Small intestine (tissue), 7 donors: ENCODE results near the gene C20orf202. TPM values are rescaled to one million over a fixed set of nuclear protein-coding genes. Genes with fewer than 3 reads are reported as not detected.

ENCODE experiments used
- DNase-seq, 2 donors: peaks; one replicate each; pipeline versions ENCODE4 v3.0.0 to v3.0.0-alpha.2; 2013
- FAIRE-seq: peaks from 2 replicates; lab custom pipeline; 2012; peaks lifted over from hg19 to GRCh38; lab: Jason Lieb, UNC
- H3K27ac ChIP-seq, 3 donors: one replicate each; pipeline ENCODE4 v1.5.1; 2013; ENCODE audit warnings: low read length in 2 of 3, mild to moderate bottlenecking in 2 of 3, control low read depth in 1 of 3, inconsistent platforms in 1 of 3, low read depth in 1 of 3, moderate library complexity in 1 of 3
- H3K27me3 ChIP-seq, 3 donors: one replicate each; pipeline ENCODE4 v1.6.1; 2013; ENCODE audit warnings: low read length in 3 of 3, inconsistent platforms in 1 of 3; ENCODE audit not compliant: control insufficient read depth in 3 of 3, insufficient read depth in 3 of 3
- H3K36me3 ChIP-seq, 3 donors: one replicate each; pipeline ENCODE4 v1.6.1; 2013; ENCODE audit warnings: low read length in 3 of 3, inconsistent platforms in 1 of 3, low read depth in 1 of 3, mild to moderate bottlenecking in 1 of 3, moderate library complexity in 1 of 3; ENCODE audit not compliant: control insufficient read depth in 3 of 3, insufficient read depth in 2 of 3
- H3K4me1 ChIP-seq, 3 donors: one replicate each; pipeline ENCODE4 v1.6.1; 2013; ENCODE audit warnings: low read length in 2 of 3, inconsistent platforms in 1 of 3, low read depth in 1 of 3, mild to moderate bottlenecking in 1 of 3, moderate library complexity in 1 of 3; ENCODE audit not compliant: control insufficient read depth in 3 of 3, insufficient read depth in 2 of 3
- H3K4me3 ChIP-seq, 3 donors: one replicate each; pipeline ENCODE4 v1.5.1; 2013; ENCODE audit warnings: low read length in 3 of 3, control low read depth in 1 of 3, inconsistent platforms in 1 of 3, low read depth in 1 of 3, mild to moderate bottlenecking in 1 of 3, moderate library complexity in 1 of 3
- H3K9me3 ChIP-seq, 2 donors: one replicate each; pipeline ENCODE4 v1.6.1; 2013; ENCODE audit warnings: low read depth in 1 of 2, low read length in 1 of 2; ENCODE audit not compliant: control insufficient read depth in 2 of 2, insufficient read depth in 1 of 2
- WGBS, 3 donors: extraction: QIAGEN DNeasy Blood & Tissue Kit; methylation state at CpG; one replicate each; pipeline ENCODE4 v1.1.7; 2013; 5-methylcytosine and 5-hydroxymethylcytosine counted together
- polyA plus RNA-seq, 4 donors: library from polyadenylated mRNA; stranded (reverse) in 3 of 4; unstranded in 1 of 4; fragments of 200-250 nt in 3 of 4; fragments of 120-200 nt in 1 of 4; gene quantifications; one replicate each; pipeline versions ENCODE4 v1.2.1 to v1.2.3, GENCODE V29; 2013
- donor health status: healthy with polysubstance abuse.
- donor health status: control.
- donor health status: control.
- donor health status: Bipolar disorder and iron deficiency.
- donor health status: healthy.

Gene C20orf202
- polyA plus RNA-seq, 4 donors, result 0.67 to 5.3 (median 0.81) TPM; not detected in 1

GRCh38 chr20:1205802-1206201 lies 2.5 kb downstream of the C20orf202 start:
- Histone ChIP-seq H3K27me3 (no peaks in the 10 kb centered on the region), H3K27ac (no peak overlapping the region), H3K4me3 (no peak overlapping the region), H3K4me1 (no peaks in the 10 kb centered on the region), H3K9me3 (no peaks in the 10 kb centered on the region), H3K36me3 (no peaks in the 10 kb centered on the region)
- DNase-seq (no peak), FAIRE-seq (no peak)
- 90 to 94% (median 92%) methylated on average over 8 of the region's 8 CpGs for WGBS, 3 donors

GRCh38 chr20:1206366-1207148 lies 3.3 kb downstream of the C20orf202 start:
- WGBS, 3 donors, result 70 to 89% (median 80%) methylated on average over 19 of the region's 19 CpGs

GRCh38 chr20:1207293-1207878 lies 4.1 kb downstream of the C20orf202 start:
- H3K4me1 ChIP-seq, result no peaks in the 10 kb centered on the region
- no peak overlapping the region for H3K4me3 ChIP-seq
- no peak for DNase-seq
- H3K36me3 ChIP-seq, result no peaks in the 10 kb centered on the region
- FAIRE-seq, result no peak
- no peaks in the 10 kb centered on the region for H3K27me3 ChIP-seq
- no peaks in the 10 kb centered on the region for H3K9me3 ChIP-seq
- H3K27ac ChIP-seq, result no peak overlapping the region
- WGBS, 3 donors, result 91 to 97% (median 93%) methylated on average over 3 of the region's 3 CpGs

More at GRCh38 chr20:1206366-1207148, 3.3 kb downstream of the C20orf202 start:
- no peaks in the 10 kb centered on the region for H3K36me3 ChIP-seq
- H3K9me3 ChIP-seq, result no peaks in the 10 kb centered on the region
- H3K27ac ChIP-seq, result no peak overlapping the region
- FAIRE-seq, result no peak
- H3K4me3 ChIP-seq, result no peak overlapping the region
- no peaks in the 10 kb centered on the region for H3K4me1 ChIP-seq
- no peaks in the 10 kb centered on the region for H3K27me3 ChIP-seq
- no peak for DNase-seq

- FAIRE-seq (no peak), DNase-seq (peak in 1 of 2 donors; percentile 21)
- H3K4me3 ChIP-seq, result no peak overlapping the region
- 33 to 50% (median 38%) methylated on average over 5 of the region's 5 CpGs for WGBS, 3 donors
- H3K27ac ChIP-seq, result no peak overlapping the region
- H3K9me3 ChIP-seq, result no peaks in the 10 kb centered on the region
- no peaks in the 10 kb centered on the region for H3K36me3 ChIP-seq
- H3K27me3 ChIP-seq, result peaks cover 0 to 3% (median 0%) of the 10 kb centered on the region in 3 donors
- H3K4me1 ChIP-seq, result peaks cover 0 to 2% (median 0%) of the 10 kb centered on the region in 3 donors
Measured at GRCh38 chr20:1209447-1210387, 6.5 kb downstream of the C20orf202 start.

- H3K4me3 ChIP-seq, result no peak overlapping the region
- DNase-seq, result peak in 1 of 2 donors; percentile 40
- no peaks in the 10 kb centered on the region for H3K36me3 ChIP-seq
- no peaks in the 10 kb centered on the region for H3K9me3 ChIP-seq
- WGBS, 3 donors, result 89 to 95% (median 91%) methylated on average over 1 of the region's 1 CpG
- peaks cover 0 to 3% (median 0%) of the 10 kb centered on the region in 3 donors for H3K27me3 ChIP-seq
- H3K4me1 ChIP-seq, result peaks cover 0 to 2% (median 0%) of the 10 kb centered on the region in 3 donors
- FAIRE-seq, result no peak
- H3K27ac ChIP-seq, result no peak overlapping the region
Measured at GRCh38 chr20:1210501-1210900, 7.2 kb downstream of the C20orf202 start.

GRCh38 chr20:1212023-1212422 lies 8.8 kb downstream of the C20orf202 start:
- Histone ChIP-seq H3K27me3 (peaks cover 0 to 3% (median 0%) of the 10 kb centered on the region in 3 donors), H3K4me3 (no peak overlapping the region), H3K9me3 (no peaks in the 10 kb centered on the region), H3K4me1 (peaks cover 0 to 2% (median 0%) of the 10 kb centered on the region in 3 donors), H3K36me3 (no peaks in the 10 kb centered on the region), H3K27ac (no peak overlapping the region)
- DNase-seq (no peak), FAIRE-seq (no peak)

GRCh38 chr20:1212607-1213396 lies 9.5 kb downstream of the C20orf202 start:
- no peak overlapping the region for H3K27ac ChIP-seq
- 11 to 13% (median 12%) methylated on average over 21 of the region's 21 CpGs for WGBS, 3 donors
- H3K4me3 ChIP-seq, result no peak overlapping the region
- H3K9me3 ChIP-seq, result no peaks in the 10 kb centered on the region
- FAIRE-seq, result no peak
- no peaks in the 10 kb centered on the region for H3K36me3 ChIP-seq
- peaks cover 0 to 3% (median 0%) of the 10 kb centered on the region in 3 donors for H3K27me3 ChIP-seq
- H3K4me1 ChIP-seq, result peaks cover 0 to 2% (median 0%) of the 10 kb centered on the region in 3 donors
- DNase-seq, result peak; percentile 81 to 83
